ENCODE data around the gene PALM3. TPM values are rescaled to one million over a fixed set of nuclear protein-coding genes. Genes with fewer than 3 reads are reported as not detected.
"Not testable (repeated sequence)": the region's sequence is repeated elsewhere in the genome, so short reads cannot be mapped to it uniquely, and the experiment has no call there.

PALM3 gene
- total RNA-seq, 1 experiment from 2014 or later, result 21.8 TPM

- H3K4me1 ChIP-seq (ENCODE audit: insufficient read depth, low read length, poor library complexity, severe bottlenecking); H3K27ac ChIP-seq (ENCODE audit: low read depth, low read length, poor library complexity, severe bottlenecking); intact Hi-C loops (cut with micrococcal nuclease; ENCODE audit: unreplicated experiment); BruUV-seq (replicated peaks); H3K27me3 ChIP-seq (replicated peaks; ENCODE audit: insufficient read depth, low read depth, low read length, poor library complexity); H3K9me3 ChIP-seq (ENCODE audit: low read depth, low read length, poor library complexity, severe bottlenecking); H3K4me3 ChIP-seq (ENCODE audit: low read depth, low read length, poor library complexity, severe bottlenecking); H3K36me3 ChIP-seq (ENCODE audit: insufficient read depth, low read length, poor library complexity, severe bottlenecking); DNase-seq (ENCODE audit: low spot score); POLR2A ChIA-PET (ENCODE audit: low non-redundant PET): not testable (repeated sequence)
- 0 out of 2 replicates have a peak, but pooled peaks have one; percentile 18 for TF ChIP-seq CTCF (conservative IDR thresholded peaks at IDR 0.05; ENCODE audit: low read depth, low read length)
- CTCF ChIA-PET, result interaction anchor here (0.6 kb wide), 1 partner anchor 157 kb away, joined by 3 read pairs; no protein-coding TSS in a partner anchor
Observed at GRCh38 chr19:14035159-14035558, 26.7 kb downstream of the PALM3 start.

- Histone ChIP-seq H3K27me3 (replicated peaks; ENCODE audit: insufficient read depth, low read depth, low read length, poor library complexity) (no peaks in the 10 kb centered on the region), H3K4me1 (ENCODE audit: insufficient read depth, low read length, poor library complexity, severe bottlenecking) (no peaks in the 10 kb centered on the region), H3K4me3 (ENCODE audit: low read depth, low read length, poor library complexity, severe bottlenecking) (no peak overlapping the region), H3K9me3 (ENCODE audit: low read depth, low read length, poor library complexity, severe bottlenecking) (no peaks in the 10 kb centered on the region), H3K27ac (ENCODE audit: low read depth, low read length, poor library complexity, severe bottlenecking) (no peak overlapping the region), H3K36me3 (ENCODE audit: insufficient read depth, low read length, poor library complexity, severe bottlenecking) (no peaks in the 10 kb centered on the region)
- CTCF ChIA-PET, result no interaction called here
- intact Hi-C loops (cut with micrococcal nuclease; ENCODE audit: unreplicated experiment), result loop anchor here (5.0 kb wide), 1 partner anchor 152 kb away; no protein-coding TSS in a partner anchor
- POLR2A ChIA-PET (ENCODE audit: low non-redundant PET), result interaction anchor here (0.6 kb wide), 1 partner anchor 40 kb away, joined by 3 read pairs; no protein-coding TSS in a partner anchor
- DNase-seq (ENCODE audit: low spot score), result no peak
- TF ChIP-seq EZH2 (IDR thresholded peaks at IDR 0.05; ENCODE audit: borderline replicate concordance, low read depth, low read length, poor library complexity, severe bottlenecking), result no peak
- TF ChIP-seq CTCF (conservative IDR thresholded peaks at IDR 0.05; ENCODE audit: low read depth, low read length), result no peak
- no TSS peak for BruUV-seq (replicated peaks)
Observed at GRCh38 chr19:14033946-14034345, 27.9 kb downstream of the PALM3 start.

GRCh38 chr19:14031719-14032480, 30.0 kb downstream of the PALM3 start, which contains the start of gene IL27RA:
TSS of gene IL27RA (plus strand) at chr19:14031762. CDS start at chr19:14031873, 111 bp downstream.
- peak within 1 kb of the TSS; percentile 77 for H3K27ac ChIP-seq (ENCODE audit: low read depth, low read length, poor library complexity, severe bottlenecking)
- no peaks in the 10 kb centered on the region for H3K4me1 ChIP-seq (ENCODE audit: insufficient read depth, low read length, poor library complexity, severe bottlenecking)
- no peaks in the 10 kb centered on the region for H3K36me3 ChIP-seq (ENCODE audit: insufficient read depth, low read length, poor library complexity, severe bottlenecking)
- CTCF ChIA-PET, result interaction anchor here (0.6 to 1.0 kb wide), 6 partner anchors 10 to 41 kb away, joined by 3 to 5 read pairs (median 3); partner anchors contain the start of gene MISP3
- H3K27me3 ChIP-seq (replicated peaks; ENCODE audit: insufficient read depth, low read depth, low read length, poor library complexity), result no peaks in the 10 kb centered on the region
- intact Hi-C loops (cut with micrococcal nuclease; ENCODE audit: unreplicated experiment), result loop anchor here (5.0 kb wide), 1 partner anchor 150 kb away; no protein-coding TSS in a partner anchor
- DNase-seq (ENCODE audit: low spot score), result peak; percentile 77
- H3K4me3 ChIP-seq (ENCODE audit: low read depth, low read length, poor library complexity, severe bottlenecking), result peak within 1 kb of the TSS; percentile 82
- H3K9me3 ChIP-seq (ENCODE audit: low read depth, low read length, poor library complexity, severe bottlenecking), result no peaks in the 10 kb centered on the region
- TF ChIP-seq CTCF (conservative IDR thresholded peaks at IDR 0.05; ENCODE audit: low read depth, low read length) (peak; percentile 86), EZH2 (IDR thresholded peaks at IDR 0.05; ENCODE audit: borderline replicate concordance, low read depth, low read length, poor library complexity, severe bottlenecking) (no peak)
- no TSS peak for BruUV-seq (replicated peaks)
- POLR2A ChIA-PET (ENCODE audit: low non-redundant PET), result no interaction called here
